ENCODE data around the gene WDR41.
"Not testable (repeated sequence)": the region's sequence is repeated elsewhere in the genome, so short reads cannot be mapped to it uniquely, and the experiment has no call there.

WDR41 gene

DNA sequence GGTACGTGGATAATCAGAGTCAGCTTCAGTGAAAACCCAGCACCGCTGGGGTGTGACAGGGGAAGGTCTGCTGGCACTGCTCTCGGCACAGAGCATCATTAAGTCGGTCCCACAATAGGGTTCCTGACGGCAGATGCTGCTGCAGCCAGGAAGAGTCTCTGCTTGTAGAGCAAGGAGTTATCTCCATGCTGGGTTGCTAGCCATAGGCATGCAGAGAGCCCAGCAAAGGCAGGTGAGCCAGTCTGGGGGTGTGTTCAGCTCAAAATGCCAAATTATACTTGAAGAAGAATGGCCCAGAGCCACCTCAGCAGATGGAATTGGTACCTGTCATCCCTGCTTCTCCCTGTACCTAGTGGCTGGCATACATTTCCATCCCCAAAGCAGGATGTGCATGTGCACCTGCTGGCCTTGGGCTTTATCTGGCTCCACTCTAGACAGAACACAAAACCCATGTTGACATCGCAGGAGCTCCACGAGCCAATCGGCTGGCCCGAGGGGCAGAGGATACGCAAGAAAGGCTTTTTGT, 100.8 kb downstream of the WDR41 start:
- Histone ChIP-seq H3K4me1 (ENCODE audit: insufficient read depth, insufficient read length) (no peaks in the 10 kb centered on the region), H3K36me3 (ENCODE audit: insufficient read depth, insufficient read length, low read length) (no peaks in the 10 kb centered on the region), H3K9ac (ENCODE audit: insufficient read length, low read depth) (no peak overlapping the region), H3K27me3 (ENCODE audit: insufficient read depth, insufficient read length) (no peaks in the 10 kb centered on the region), H3K4me3 (ENCODE audit: insufficient read length, low read depth) (no peak overlapping the region), H3K9me3 (ENCODE audit: insufficient read depth, low read length) (no peaks in the 10 kb centered on the region)
- no peak for TF ChIP-seq SUZ12 (IDR thresholded peaks at IDR 0.05; ENCODE audit: extremely low read depth, insufficient read depth, insufficient read length)
- TF ChIP-seq YY1 (IDR thresholded peaks at IDR 0.05; ENCODE audit: insufficient read depth, insufficient read length) = no peak
- TF ChIP-seq ZNF274 (IDR thresholded peaks at IDR 0.05; ENCODE audit: low read depth, low read length) = no peak
- DNase-seq (ENCODE audit: low read depth, low spot score) = no peak

DNA sequence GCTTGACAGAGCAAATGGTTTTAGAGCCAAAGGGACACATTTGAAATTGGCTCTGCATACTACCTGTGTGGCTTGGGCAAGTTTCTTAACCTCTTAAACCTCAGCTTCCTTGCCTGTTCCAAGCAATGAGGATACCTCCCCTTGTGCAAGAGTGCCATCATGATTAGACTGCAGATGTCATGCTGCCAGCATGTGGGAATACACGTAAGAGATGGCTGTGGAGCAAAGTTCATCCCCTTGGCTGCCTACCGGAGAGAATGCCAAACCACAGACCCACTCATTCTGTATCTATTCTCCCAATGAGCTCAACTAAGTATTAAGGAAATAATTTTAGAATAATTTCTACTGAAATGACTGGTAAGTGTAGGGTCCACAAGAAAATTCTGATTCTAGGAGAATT, 101.3 kb downstream of the WDR41 start:
- Histone ChIP-seq H3K36me3 (ENCODE audit: insufficient read depth, insufficient read length, low read length) (no peaks in the 10 kb centered on the region), H3K4me3 (ENCODE audit: insufficient read length, low read depth) (no peak overlapping the region), H3K27me3 (ENCODE audit: insufficient read depth, insufficient read length) (no peaks in the 10 kb centered on the region), H3K4me1 (ENCODE audit: insufficient read depth, insufficient read length) (no peaks in the 10 kb centered on the region), H3K9ac (ENCODE audit: insufficient read length, low read depth) (no peak overlapping the region), H3K9me3 (ENCODE audit: insufficient read depth, low read length) (no peaks in the 10 kb centered on the region)
- DNase-seq (ENCODE audit: low read depth, low spot score) = no peak
- no peak for TF ChIP-seq SUZ12 (IDR thresholded peaks at IDR 0.05; ENCODE audit: extremely low read depth, insufficient read depth, insufficient read length)
- TF ChIP-seq YY1 (IDR thresholded peaks at IDR 0.05; ENCODE audit: insufficient read depth, insufficient read length) = no peak
- TF ChIP-seq ZNF274 (IDR thresholded peaks at IDR 0.05; ENCODE audit: low read depth, low read length) = no peak

DNA sequence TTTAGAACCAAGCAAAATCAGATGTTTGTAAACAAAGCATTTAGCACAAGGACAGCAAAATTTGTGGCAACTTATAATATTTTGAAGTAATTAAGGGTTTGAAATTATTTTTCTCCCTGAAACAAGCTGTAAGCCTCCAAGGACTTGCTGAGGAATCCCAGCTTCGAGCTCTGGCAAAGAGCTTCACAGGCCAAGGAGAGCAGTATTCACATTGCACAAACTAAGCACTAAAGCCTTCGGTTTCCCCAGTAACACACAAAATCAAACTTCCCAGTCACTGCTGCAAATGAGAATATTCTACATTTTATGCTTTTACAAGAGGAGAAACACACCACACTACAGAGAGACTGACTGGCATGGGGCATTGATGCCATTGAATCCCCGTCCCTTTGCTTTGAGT, 101.9 kb downstream of the WDR41 start:
- Histone ChIP-seq H3K27me3 (ENCODE audit: insufficient read depth, insufficient read length) (no peaks in the 10 kb centered on the region), H3K9ac (ENCODE audit: insufficient read length, low read depth) (no peak overlapping the region), H3K9me3 (ENCODE audit: insufficient read depth, low read length) (no peaks in the 10 kb centered on the region), H3K4me3 (ENCODE audit: insufficient read length, low read depth) (no peak overlapping the region), H3K36me3 (ENCODE audit: insufficient read depth, insufficient read length, low read length) (no peaks in the 10 kb centered on the region), H3K4me1 (ENCODE audit: insufficient read depth, insufficient read length) (no peaks in the 10 kb centered on the region)
- TF ChIP-seq YY1 (IDR thresholded peaks at IDR 0.05; ENCODE audit: insufficient read depth, insufficient read length) (no peak), SUZ12 (IDR thresholded peaks at IDR 0.05; ENCODE audit: extremely low read depth, insufficient read depth, insufficient read length) (no peak), ZNF274 (IDR thresholded peaks at IDR 0.05; ENCODE audit: low read depth, low read length) (no peak)
- DNase-seq (ENCODE audit: low read depth, low spot score) = no peak

DNA sequence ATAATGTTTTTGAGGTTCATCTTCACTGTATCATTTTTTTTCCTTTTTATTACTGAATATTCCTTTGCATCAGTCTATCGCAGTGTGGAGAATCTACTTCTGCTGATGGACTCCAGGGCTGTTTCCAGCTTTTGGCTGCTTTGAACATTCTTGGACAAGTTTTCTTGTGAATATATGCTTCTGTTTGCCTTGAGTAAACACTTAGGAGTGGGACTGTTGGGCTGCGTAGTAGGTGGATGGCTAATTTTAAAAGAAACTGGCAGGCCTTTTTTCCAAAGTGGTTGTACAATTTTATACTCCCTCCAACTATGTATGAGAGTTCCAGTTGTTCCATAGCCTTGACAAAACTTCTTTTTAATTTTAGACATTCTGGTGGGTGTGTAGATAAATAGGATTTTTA, 102.4 kb downstream of the WDR41 start:
- Histone ChIP-seq H3K4me3 (ENCODE audit: insufficient read length, low read depth) (no peak overlapping the region), H3K9me3 (ENCODE audit: insufficient read depth, low read length) (no peaks in the 10 kb centered on the region), H3K36me3 (ENCODE audit: insufficient read depth, insufficient read length, low read length) (no peaks in the 10 kb centered on the region), H3K4me1 (ENCODE audit: insufficient read depth, insufficient read length) (no peaks in the 10 kb centered on the region), H3K27me3 (ENCODE audit: insufficient read depth, insufficient read length) (no peaks in the 10 kb centered on the region), H3K9ac (ENCODE audit: insufficient read length, low read depth) (no peak overlapping the region)
- no peak for DNase-seq (ENCODE audit: low read depth, low spot score)
- TF ChIP-seq SUZ12 (IDR thresholded peaks at IDR 0.05; ENCODE audit: extremely low read depth, insufficient read depth, insufficient read length) = no peak
- TF ChIP-seq ZNF274 (IDR thresholded peaks at IDR 0.05; ENCODE audit: low read depth, low read length) = no peak
- no peak for TF ChIP-seq YY1 (IDR thresholded peaks at IDR 0.05; ENCODE audit: insufficient read depth, insufficient read length)

DNA sequence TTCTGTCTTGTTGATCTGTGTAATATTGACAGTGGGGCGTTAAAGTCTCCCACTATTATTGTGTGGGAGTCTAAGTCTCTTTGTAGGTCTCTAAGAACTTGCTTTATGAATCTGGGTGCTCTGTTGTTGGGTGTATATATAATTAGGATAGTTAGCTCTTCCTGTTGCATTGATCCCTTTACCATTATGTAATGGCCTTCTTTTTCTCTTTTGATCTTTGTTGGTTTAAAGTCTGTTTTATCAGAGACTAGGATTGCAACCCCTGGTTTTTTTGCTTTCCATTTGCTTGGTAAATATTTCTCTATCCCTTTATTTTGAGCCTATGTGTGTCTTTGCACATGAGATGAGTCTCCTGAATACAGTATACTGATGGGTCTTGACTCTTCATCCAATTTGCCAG, 105.8 kb downstream of the WDR41 start:
- H3K4me1 ChIP-seq (ENCODE audit: insufficient read depth, insufficient read length); DNase-seq (ENCODE audit: low read depth, low spot score); H3K4me3 ChIP-seq (ENCODE audit: insufficient read length, low read depth); H3K9me3 ChIP-seq (ENCODE audit: insufficient read depth, low read length); H3K27me3 ChIP-seq (ENCODE audit: insufficient read depth, insufficient read length); H3K36me3 ChIP-seq (ENCODE audit: insufficient read depth, insufficient read length, low read length); H3K9ac ChIP-seq (ENCODE audit: insufficient read length, low read depth): not testable (repeated sequence)

DNA sequence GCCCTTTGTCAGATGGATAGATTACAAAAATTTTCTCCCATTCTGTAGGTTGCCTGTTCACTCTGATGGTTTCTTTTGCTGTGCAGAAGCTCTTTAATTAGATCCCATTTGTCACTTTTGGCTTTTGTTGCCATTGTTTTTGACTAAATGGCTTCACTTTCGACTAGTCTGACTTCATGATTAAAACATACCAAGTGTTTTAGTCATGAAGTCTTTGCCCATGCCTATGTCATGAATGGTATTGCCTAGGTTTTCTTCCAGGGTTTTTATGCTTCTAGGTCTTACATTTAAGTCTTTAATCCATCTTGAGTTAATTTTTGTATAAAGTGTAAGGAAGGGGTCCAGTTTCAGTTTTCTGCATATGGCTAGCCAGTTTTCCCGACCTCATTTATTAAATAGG, 108.8 kb downstream of the WDR41 start:
- not testable (repeated sequence) for DNase-seq (ENCODE audit: low read depth, low spot score); H3K9me3 ChIP-seq (ENCODE audit: insufficient read depth, low read length); H3K9ac ChIP-seq (ENCODE audit: insufficient read length, low read depth); H3K27me3 ChIP-seq (ENCODE audit: insufficient read depth, insufficient read length); H3K36me3 ChIP-seq (ENCODE audit: insufficient read depth, insufficient read length, low read length); H3K4me1 ChIP-seq (ENCODE audit: insufficient read depth, insufficient read length); H3K4me3 ChIP-seq (ENCODE audit: insufficient read length, low read depth)

Data from NT2/D1 (cell line).